GM21576 (cell line): ENCODE data around the gene RCOR1.
"Not testable (repeated sequence)": the region's sequence is repeated elsewhere in the genome, so short reads cannot be mapped to it uniquely, and the experiment has no call there.

Experiments
- ATAC-seq: cut with Tn5 transposase; IDR thresholded peaks from one replicate; pipeline ENCODE4 v1.9.1; 2021; ENCODE audit warnings: mild to moderate bottlenecking, moderate library complexity; ENCODE audit not compliant: unreplicated experiment

RCOR1 gene

GRCh38 chr14:102570334-102570995, 22.0 kb upstream of the RCOR1 start:
- ATAC-seq = no peak

GRCh38 chr14:102571043-102571442, 21.4 kb upstream of the RCOR1 start:
- no peak for ATAC-seq

- no peak for ATAC-seq
Observed at GRCh38 chr14:102571478-102572042, 20.9 kb upstream of the RCOR1 start.

GRCh38 chr14:102573161-102573560, 19.3 kb upstream of the RCOR1 start:
- not testable (repeated sequence) for ATAC-seq

- no peak for ATAC-seq
Observed at GRCh38 chr14:102573591-102574046, 18.8 kb upstream of the RCOR1 start.

GRCh38 chr14:102574281-102575159, 17.9 kb upstream of the RCOR1 start:
- ATAC-seq = no peak

- no peak for ATAC-seq
Observed at GRCh38 chr14:102575160-102575845, 17.1 kb upstream of the RCOR1 start.

GRCh38 chr14:102575846-102576428, 16.5 kb upstream of the RCOR1 start:
- not testable (repeated sequence) for ATAC-seq

- no peak for ATAC-seq
Observed at GRCh38 chr14:102578821-102579220, 13.6 kb upstream of the RCOR1 start.

- no peak for ATAC-seq
Observed at GRCh38 chr14:102579696-102580549, 12.5 kb upstream of the RCOR1 start.

- ATAC-seq = no peak
Observed at GRCh38 chr14:102580550-102581110, 11.8 kb upstream of the RCOR1 start.

- no peak for ATAC-seq
Observed at GRCh38 chr14:102581193-102581592, 11.3 kb upstream of the RCOR1 start.

- no peak for ATAC-seq
Observed at GRCh38 chr14:102583726-102584125, 8.7 kb upstream of the RCOR1 start.

- no peak for ATAC-seq
Observed at GRCh38 chr14:102584871-102585869, 7.3 kb upstream of the RCOR1 start.

- ATAC-seq = no peak
Observed at GRCh38 chr14:102586420-102587104, 5.9 kb upstream of the RCOR1 start.

GRCh38 chr14:102588821-102589220, 3.6 kb upstream of the RCOR1 start:
- no peak for ATAC-seq

GRCh38 chr14:102589761-102590290, 2.6 kb upstream of the RCOR1 start:
- no peak for ATAC-seq
